Neutrophil (primary cell): Measurements from ENCODE around the gene TANGO2.
A peak's percentile ranks its signal among the peaks of the same experiment; 100 is the strongest.

Source experiments
- H3K27ac ChIP-seq: fragments of 200-600 bp; sonication (generic); 2 replicates; pipeline ENCODE4 v1.5.1; 2016; ENCODE audit warnings: mild to moderate bottlenecking, moderate library complexity
- H3K27me3 ChIP-seq: fragments of 200-600 bp; sonication (generic); 2 replicates; pipeline ENCODE4 v1.6.0; 2016; ENCODE audit warnings: mild to moderate bottlenecking
- H3K36me3 ChIP-seq: fragments of 200-600 bp; sonication (generic); 2 replicates; pipeline ENCODE4 v1.5.1; 2017
- H3K4me1 ChIP-seq, 2 experiments: fragments of 200-600 bp in 1 of 2; sonication (generic) in 1 of 2; 1 replicate in 1 of 2; 2 replicates in 1 of 2; pipeline versions ENCODE4 v1.5.1 to v1.6.1; 2013 to 2016; ENCODE audit warnings: low read depth in 1 of 2, low read length in 1 of 2, mild to moderate bottlenecking in 1 of 2, moderate library complexity in 1 of 2; ENCODE audit not compliant: control insufficient read depth in 1 of 2, insufficient read depth in 1 of 2
- H3K4me3 ChIP-seq, 2 experiments: fragments of 200-600 bp in 1 of 2; sonication (generic) in 1 of 2; 1 replicate in 1 of 2; 2 replicates in 1 of 2; pipeline ENCODE4 v1.5.1; 2013 to 2016; ENCODE audit warnings: low read depth in 1 of 2, low read length in 1 of 2, mild to moderate bottlenecking in 1 of 2, moderate library complexity in 1 of 2
- H3K9me3 ChIP-seq: fragments of 200-600 bp; sonication (generic); 2 replicates; pipeline ENCODE4 v1.5.1; 2016
- TF ChIP-seq, protein P1 (sequence below): fragments of 200-600 bp; sonication (generic); IDR thresholded peaks from 2 replicates; pipeline ENCODE4 v1.5.1; 2016; ENCODE audit warnings: antibody characterized with exemption

Gene TANGO2

DNA sequence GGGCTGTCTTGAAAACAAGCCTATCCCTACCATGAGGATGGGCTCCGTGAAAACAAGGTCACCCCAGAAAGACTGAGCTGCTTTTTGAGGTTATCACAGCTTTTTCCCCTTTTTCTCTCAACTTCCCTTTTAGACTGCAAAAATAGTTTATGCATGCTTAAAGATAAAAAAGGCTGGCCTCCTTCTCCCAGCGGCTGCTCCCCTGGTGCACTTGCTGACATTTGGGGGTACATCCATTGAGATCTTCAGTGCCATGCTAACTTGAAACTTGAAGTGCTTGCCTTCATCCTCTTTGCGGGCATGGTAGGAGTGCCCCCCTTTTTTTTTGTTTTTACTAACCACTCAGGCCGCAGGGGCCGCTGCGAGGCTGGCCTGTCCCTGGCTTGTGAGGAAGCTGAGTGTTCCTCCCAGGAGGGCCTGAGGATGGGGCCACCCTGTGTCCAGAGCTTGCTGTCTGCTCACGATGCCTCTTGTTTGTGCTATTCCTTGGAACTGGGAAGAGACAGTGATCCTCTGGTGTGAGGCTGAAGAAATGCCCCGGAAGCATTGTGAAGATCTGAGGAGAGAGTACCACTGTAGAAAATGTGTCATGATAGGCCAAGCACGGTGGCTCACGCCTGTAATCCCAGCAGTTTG lies 2.2 kb downstream of the TANGO2 start:
- Histone ChIP-seq H3K4me3 (peak overlapping the region; percentile 90 to 98), H3K4me1 (peaks cover 44 to 48% of the 10 kb centered on the region in 2 experiments), H3K27me3 (peaks cover 6% of the 10 kb centered on the region), H3K27ac (peak overlapping the region; percentile 92), H3K36me3 (peaks cover 28% of the 10 kb centered on the region), H3K9me3 (no peaks in the 10 kb centered on the region)
- TF ChIP-seq, protein P1, sequence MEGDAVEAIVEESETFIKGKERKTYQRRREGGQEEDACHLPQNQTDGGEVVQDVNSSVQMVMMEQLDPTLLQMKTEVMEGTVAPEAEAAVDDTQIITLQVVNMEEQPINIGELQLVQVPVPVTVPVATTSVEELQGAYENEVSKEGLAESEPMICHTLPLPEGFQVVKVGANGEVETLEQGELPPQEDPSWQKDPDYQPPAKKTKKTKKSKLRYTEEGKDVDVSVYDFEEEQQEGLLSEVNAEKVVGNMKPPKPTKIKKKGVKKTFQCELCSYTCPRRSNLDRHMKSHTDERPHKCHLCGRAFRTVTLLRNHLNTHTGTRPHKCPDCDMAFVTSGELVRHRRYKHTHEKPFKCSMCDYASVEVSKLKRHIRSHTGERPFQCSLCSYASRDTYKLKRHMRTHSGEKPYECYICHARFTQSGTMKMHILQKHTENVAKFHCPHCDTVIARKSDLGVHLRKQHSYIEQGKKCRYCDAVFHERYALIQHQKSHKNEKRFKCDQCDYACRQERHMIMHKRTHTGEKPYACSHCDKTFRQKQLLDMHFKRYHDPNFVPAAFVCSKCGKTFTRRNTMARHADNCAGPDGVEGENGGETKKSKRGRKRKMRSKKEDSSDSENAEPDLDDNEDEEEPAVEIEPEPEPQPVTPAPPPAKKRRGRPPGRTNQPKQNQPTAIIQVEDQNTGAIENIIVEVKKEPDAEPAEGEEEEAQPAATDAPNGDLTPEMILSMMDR: no peak

- TF ChIP-seq, protein P1: no peak
- peaks cover 28% of the 10 kb centered on the region for H3K36me3 ChIP-seq
- no peaks in the 10 kb centered on the region for H3K27me3 ChIP-seq
- H3K4me3 ChIP-seq: no peak overlapping the region
- H3K4me1 ChIP-seq: peaks cover 39 to 46% of the 10 kb centered on the region in 2 experiments
- H3K27ac ChIP-seq: no peak overlapping the region
- no peaks in the 10 kb centered on the region for H3K9me3 ChIP-seq
Observed at GRCh38 chr22:20024225-20024624, 3.3 kb downstream of the TANGO2 start.

GRCh38 chr22:20024650-20025397 lies 3.9 kb downstream of the TANGO2 start:
- TF ChIP-seq, protein P1: no peak
- Histone ChIP-seq H3K9me3 (no peaks in the 10 kb centered on the region), H3K27ac (no peak overlapping the region), H3K27me3 (no peaks in the 10 kb centered on the region), H3K4me1 (peaks cover 33 to 40% of the 10 kb centered on the region in 2 experiments), H3K36me3 (peaks cover 28% of the 10 kb centered on the region), H3K4me3 (no peak overlapping the region)

GRCh38 chr22:20025401-20026203 lies 4.7 kb downstream of the TANGO2 start:
- H3K9me3 ChIP-seq: no peaks in the 10 kb centered on the region
- no peak overlapping the region for H3K4me3 ChIP-seq
- H3K27ac ChIP-seq: no peak overlapping the region
- TF ChIP-seq, protein P1: no peak
- peaks cover 33% of the 10 kb centered on the region for H3K36me3 ChIP-seq
- H3K27me3 ChIP-seq: no peaks in the 10 kb centered on the region
- peaks cover 25 to 32% of the 10 kb centered on the region in 2 experiments for H3K4me1 ChIP-seq

- Histone ChIP-seq H3K27me3 (no peaks in the 10 kb centered on the region), H3K9me3 (no peaks in the 10 kb centered on the region), H3K36me3 (peaks cover 36% of the 10 kb centered on the region), H3K27ac (no peak overlapping the region), H3K4me1 (peaks cover 25 to 28% of the 10 kb centered on the region in 2 experiments), H3K4me3 (no peak overlapping the region)
- TF ChIP-seq, protein P1: no peak
Observed at GRCh38 chr22:20026204-20026908, 5.4 kb downstream of the TANGO2 start.
